DMS 273 treated with DMSO at 0.1 percent for 48 hours (cell line): Measurements from ENCODE around the gene TIMP3.
A peak's percentile ranks its signal among the peaks of the same experiment; 100 is the strongest.
"Not testable (repeated sequence)": the region's sequence is repeated elsewhere in the genome, so short reads cannot be mapped to it uniquely, and the experiment has no call there.

Experiments used
- DNase-seq: peaks from one replicate; lab custom pipeline; 2025; lab: John Stamatoyannopoulos, UW

Gene TIMP3

DNA sequence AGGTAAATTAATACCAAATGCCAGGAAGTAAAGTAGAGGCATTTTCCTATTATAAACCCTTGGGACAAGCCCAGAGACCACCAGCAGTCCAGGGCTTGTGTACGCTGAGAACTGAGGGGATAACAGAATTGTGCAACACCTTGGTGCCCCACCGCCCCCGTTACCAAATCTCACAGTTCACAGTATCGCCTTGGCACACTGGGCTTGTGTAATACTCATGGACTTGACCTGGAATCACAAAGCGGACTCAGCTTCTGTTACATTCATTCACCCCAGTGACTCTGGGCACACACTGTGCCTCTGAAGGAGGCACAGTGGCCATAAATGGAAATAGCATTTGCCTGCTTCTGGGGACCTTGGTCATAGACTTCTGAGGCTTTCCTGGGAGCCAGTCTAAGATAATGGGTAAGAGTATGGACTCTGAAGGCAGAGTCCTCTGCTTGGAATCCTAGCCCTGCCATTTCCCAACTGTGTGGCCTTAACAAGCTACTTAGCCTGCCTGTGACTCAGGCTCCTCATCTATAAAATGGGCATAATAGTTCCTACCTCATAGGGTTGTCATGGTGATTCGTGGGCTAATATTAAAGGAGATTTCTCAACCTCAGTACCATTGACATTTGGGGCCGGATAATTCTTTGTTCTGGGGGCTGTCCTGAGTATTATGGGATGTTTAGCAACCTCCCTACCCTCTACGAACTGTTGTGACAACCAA, 53.7 kb downstream of the TIMP3 start:
- DNase-seq: no peak

DNA sequence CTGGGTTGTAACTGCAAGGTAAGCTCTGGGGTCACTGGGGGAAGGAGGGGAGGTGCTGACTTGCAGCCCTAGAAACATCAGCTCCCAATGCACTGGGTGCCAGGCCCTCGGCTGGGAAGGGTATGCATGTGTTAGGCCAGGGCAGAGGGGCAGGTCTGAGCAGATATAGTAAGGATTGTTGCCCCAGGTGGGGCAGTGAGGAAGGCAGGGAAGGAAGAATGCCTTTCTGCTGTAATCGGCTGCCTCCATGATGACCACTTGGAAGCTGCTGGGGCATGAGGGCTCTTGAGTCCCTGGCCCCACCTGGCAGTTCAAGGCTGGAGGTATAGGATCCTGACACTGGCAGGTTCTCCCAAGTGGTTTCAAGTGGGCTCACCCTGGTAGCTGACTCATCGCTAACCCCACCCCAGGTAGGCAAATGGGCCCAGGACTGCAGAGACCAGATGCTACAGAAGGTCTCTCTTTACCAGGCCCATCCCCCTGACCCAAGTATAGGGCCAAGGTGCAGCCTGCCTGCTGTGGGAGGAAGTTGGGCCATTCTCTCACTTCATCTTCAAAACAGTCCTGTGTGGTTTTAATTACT, 56.7 kb downstream of the TIMP3 start:
- DNase-seq: no peak

DNA sequence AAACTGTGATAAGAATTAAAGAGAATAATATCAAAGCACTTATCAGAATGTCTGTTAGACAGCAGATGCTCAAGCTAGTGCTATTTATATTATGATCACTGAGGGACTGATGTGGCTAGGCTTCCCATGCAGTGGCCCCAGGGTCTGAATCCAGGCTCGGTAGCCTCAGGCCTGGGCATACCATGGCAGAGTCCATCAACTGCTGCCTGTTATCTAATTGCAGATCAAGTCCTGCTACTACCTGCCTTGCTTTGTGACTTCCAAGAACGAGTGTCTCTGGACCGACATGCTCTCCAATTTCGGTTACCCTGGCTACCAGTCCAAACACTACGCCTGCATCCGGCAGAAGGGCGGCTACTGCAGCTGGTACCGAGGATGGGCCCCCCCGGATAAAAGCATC, 57.5 kb downstream of the TIMP3 start:
- no peak for DNase-seq

DNA sequence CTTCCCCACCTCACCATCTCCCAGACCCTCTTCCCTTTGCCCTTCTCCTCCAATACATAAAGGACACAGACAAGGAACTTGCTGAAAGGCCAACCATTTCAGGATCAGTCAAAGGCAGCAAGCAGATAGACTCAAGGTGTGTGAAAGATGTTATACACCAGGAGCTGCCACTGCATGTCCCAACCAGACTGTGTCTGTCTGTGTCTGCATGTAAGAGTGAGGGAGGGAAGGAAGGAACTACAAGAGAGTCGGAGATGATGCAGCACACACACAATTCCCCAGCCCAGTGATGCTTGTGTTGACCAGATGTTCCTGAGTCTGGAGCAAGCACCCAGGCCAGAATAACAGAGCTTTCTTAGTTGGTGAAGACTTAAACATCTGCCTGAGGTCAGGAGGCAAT, 58.2 kb downstream of the TIMP3 start:
- DNase-seq: no peak

DNA sequence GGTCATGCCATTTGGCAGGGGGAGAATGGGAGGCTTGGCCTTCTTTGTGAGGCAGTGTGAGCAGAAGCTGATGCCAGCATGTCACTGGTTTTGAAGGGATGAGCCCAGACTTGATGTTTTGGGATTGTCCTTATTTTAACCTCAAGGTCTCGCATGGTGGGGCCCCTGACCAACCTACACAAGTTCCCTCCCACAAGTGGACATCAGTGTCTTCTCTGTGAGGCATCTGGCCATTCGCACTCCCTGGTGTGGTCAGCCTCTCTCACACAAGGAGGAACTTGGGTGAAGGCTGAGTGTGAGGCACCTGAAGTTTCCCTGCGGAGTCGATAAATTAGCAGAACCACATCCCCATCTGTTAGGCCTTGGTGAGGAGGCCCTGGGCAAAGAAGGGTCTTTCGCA, 59.8 kb downstream of the TIMP3 start:
- DNase-seq: no peak

DNA sequence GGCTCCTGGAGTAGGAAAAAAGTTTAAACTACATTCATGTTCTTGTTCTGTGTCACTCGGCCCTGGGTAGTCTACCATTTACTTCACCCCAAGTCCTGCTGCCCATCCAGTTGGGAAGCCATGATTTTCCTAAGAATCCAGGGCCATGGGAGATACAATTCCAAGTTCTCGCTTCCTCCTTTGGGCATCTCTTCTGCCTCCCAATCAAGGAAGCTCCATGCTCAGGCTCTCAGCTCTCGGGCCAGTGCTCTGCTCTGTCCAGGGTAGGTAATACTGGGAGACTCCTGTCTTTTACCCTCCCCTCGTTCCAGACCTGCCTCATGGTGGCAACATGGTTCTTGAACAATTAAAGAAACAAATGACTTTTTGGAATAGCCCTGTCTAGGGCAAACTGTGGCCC, 60.6 kb downstream of the TIMP3 start:
- no peak for DNase-seq

DNA sequence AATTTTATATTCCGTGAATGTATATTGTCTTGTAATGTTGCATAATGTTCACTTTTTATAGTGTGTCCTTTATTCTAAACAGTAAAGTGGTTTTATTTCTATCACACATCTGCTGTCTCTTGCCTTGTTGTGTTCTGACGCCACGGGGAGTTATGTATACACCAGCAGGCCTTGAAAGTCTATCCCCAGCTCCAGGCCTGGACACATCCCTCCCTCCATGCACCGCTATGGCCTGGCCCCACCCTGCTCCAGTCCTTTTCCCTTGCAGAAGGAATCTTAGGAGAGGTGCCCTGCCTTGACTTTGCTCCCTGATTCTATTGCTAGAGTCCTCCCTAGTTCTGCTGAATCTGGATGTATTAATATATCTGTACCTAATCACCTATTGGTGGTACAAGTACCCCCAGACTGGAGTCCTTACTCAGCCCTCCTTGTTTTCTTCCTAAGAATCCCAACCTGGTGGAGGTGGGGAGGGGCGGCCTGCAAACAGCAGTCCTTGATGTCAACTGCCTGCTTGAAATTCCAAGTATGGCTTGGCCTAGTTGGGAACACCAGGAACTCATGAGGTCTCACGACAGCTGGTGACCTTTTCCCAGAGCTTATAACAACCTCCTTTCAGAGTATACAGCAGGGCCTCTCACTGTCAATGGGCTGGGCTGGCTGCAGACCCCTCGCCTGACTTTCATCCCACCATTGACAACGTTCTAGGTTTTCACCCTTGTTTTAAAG, 61.6 kb downstream of the TIMP3 start:
- no peak for DNase-seq

DNA sequence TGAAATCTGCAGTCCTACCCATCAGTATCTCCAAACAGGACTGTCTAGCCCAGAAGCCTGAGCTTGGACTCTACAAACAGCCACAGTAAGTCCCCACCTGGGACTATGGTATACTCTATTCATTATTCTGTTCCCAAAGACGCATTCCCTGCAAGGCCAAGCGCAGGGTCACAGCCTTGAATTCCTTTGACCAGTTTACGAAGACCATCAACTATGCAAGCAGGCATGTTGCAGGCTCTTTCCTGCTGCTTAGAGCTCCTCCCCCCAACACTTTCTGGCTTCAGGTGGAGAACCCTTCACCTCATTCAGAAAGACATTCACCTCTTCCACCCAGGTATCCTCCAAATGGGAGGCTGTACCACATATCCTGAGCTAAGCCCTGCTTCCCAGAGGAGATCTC, 62.5 kb downstream of the TIMP3 start:
- DNase-seq: no peak

DNA sequence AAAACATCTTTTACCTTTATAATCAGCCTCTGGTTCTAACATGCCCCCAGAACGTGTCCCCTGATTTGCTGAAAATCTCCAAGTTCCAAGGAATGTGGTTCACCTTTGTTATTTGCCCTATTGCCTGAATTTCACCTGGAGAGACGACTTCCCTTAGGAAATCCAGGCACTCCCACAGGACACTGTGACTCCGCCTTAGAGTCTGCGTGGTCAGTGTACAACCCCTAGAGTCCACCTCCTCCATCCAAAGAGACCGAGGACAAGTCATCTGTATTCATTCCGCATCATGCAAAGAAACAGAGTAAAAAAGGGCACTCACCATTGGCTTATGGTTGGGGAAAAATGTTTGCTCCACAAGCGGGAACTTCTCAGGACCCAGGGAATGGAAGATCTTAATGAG, 63.1 kb downstream of the TIMP3 start:
- DNase-seq: no peak

DNA sequence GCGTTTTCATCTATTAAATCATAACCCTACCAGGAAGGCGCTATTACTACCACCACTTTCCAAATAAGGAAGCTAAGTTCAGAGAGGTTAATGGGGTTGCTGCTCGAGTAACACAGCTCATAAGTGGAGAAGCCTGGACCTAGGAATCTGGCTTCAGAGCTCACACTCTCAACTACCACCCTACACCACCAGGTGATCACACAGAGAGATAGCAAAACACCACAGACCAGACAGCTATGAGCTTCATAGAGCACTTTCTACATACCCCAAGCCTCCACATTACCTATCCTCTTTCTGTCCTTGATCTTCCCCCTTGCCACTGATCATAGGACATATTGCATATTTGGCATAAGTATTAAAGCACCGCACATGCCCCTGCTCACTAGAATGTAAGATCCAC, 65.4 kb downstream of the TIMP3 start:
- no peak for DNase-seq

DNA sequence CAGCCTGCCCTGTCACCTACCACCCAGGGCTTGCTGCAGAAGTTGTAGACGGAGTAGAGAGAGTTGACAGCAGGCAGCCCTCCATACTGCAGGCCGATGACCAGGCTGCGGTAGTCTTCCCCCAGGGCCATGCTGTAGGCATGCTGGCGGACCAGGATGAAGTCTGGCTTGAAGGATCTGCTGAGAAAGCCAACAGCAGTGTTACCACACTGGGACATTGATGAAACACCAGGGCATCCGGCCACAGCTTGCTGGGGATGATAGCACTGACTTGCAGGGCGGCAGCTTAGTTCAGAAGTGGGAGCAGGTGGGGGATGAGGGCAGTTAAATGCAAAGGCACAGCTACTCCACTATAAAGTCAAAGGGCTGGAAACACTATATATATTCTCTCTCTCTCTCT, 67.4 kb downstream of the TIMP3 start:
- no peak for DNase-seq

DNA sequence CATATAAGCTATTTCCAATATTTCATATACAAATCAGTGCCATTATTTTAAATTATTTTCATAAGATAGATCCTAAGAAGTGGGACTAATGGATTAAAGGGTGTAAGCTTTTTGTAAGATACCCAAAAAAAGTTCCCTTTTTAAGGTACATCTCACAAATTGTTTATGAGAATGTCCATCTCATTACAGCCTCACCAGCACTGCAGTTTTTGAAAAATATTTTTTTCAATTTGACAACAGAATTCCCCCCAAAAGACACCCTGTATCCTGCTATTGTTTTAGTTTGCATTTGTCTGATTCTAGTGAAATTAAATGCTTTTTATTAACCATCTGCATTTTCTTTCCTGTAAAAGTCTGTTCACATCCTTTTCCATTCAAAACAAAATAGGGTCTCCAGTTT, 69.0 kb downstream of the TIMP3 start:
- DNase-seq: no peak

DNA sequence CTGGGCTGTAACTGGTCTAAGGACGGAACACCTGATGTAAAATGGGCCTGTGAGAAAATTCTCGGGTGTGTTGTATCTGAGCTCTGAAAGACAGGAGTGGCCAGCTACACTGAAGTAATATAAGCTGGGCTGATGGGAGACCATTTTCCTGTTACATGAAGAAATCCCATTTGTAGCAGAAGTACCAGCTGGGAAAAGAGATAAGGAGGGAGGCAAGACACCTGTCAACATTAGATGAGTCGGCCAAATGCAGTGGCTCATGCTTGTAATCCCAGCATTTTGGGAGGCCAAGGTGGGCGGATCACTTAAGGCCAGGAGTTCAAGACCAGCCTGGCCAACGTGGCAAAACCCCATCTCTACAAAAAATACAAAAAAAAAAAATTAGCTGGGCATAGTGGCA, 72.1 kb downstream of the TIMP3 start:
- not testable (repeated sequence) for DNase-seq

DNA sequence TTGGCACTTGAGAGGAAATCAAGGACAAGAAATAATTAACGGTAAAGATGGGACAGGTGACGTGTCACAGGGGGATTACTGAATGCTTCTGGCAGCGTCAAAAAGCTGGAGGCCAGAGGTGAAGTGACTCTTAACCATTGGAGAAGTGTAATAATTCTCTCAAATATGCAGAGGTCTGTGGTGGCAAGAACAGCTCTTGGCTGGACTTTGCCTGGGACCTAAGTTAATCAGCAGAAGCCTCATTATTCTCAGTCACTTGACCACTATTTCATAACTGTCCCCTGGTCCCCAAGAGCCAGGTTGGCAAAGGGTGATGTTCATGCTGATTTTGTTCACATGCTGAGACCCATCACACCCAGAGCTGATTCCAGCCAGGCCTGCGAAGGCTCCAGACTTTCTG, 72.9 kb downstream of the TIMP3 start:
- no peak for DNase-seq

DNA sequence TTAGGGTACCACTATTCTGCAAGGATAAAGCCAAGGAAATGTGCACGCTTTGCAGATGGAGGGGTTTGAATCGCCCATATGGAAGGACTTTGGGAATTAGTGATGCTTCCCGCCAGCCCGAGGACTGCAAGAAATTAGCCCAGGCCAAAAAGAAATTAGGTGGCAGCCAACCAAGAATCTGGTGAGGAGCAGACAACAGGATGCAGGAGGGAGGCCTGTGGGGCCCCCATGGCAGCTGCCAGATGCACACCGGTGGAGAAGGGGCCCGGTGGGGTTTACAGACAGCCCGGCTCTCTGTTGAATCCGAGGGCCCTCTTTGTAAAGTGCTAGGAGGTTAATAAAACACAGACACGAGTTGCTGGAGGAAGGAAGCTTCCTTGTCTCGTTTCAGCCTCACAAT, 73.5 kb downstream of the TIMP3 start:
- no peak for DNase-seq

DNA sequence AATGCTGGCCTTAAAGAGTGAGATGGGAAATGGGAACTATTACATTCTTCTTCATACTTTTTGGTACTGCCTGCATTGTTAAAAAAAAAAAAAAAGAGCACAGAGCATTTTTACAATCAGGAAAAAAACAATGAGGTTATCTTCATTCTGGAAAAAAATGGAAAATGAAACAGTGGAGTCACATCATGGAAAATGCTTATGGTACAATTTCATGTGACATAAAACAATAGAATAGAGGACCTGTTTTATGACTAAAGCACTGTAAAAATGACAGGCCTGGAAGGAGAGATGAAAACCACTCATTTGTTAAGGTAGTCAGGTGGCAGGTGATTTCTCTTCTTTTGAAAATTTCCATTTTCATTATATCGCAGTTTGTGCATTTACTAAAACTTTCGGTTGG, 75.0 kb downstream of the TIMP3 start:
- no peak for DNase-seq

DNA sequence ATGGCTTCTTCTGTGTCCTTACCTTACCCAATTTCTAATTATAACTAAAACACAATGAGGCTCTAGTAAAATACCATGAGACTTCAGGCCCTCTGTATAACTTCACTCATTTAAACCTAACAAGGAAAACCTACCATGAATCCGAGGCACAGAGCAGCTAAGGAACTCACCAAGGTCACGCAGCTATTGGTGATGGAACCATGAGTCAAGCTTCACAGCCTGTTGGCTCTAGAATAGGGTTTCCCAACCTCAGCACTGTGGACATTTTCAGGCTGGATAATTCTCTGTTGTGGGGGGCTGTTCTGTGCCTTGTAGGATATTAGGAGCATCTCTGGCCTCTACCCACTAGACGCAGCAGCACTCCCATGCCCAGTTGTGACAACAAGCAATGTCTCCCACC, 75.7 kb downstream of the TIMP3 start:
- no peak for DNase-seq

DNA sequence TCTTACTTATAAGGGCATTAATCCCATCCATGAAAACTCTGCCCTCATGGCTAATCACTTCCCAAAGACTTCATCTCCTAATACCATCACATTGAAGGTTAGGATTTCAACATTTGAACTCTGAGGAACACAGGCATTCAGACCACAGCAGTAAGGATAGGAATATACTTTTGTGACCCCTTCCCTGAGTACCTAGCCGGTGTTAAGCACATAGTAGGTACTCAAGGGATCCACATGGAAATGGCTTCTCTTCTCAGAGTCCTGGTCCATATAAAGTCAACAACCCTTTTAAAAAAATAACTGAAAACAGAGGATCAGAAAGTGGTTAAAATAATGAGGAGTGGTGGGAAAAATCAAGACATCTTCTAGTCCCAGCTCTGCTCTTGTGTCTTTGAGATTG, 78.0 kb downstream of the TIMP3 start:
- no peak for DNase-seq

DNA sequence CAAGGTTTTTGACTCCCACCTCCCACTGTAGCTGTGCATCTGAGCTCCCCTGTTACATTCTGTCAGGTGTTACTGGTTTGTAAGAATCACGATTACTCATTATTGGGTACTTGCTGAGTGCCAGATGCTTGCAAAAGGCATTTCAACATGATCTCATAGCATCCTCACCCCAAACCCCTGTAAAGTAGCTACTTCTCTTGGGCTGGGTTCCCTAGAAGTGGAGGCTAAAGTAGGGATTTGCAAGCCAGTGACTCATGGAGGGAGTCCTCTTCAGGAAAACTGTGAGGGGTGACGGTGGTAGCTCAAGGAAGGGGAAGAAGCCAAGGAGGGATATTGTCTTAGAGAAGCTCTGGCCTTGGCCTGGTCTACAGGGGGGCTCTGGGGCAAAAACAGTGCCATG, 78.6 kb downstream of the TIMP3 start:
- DNase-seq: no peak

DNA sequence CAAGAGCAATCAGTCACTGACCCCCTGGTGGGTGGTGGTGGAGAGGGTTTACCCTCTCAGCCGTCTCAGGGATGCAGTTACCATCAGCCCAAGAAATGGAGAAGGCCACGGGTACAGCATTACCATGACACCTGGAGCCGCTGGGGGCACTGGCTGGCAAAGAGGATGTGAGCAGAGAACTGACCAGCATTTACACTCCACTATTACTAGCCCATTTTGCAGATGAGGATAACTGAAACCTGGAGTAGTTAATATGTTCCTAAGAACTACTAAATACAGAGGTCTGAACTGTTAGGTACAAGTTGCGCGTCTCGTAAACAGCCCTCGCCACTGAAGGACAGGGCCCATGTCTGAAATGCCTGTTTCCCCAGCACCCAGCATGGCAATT, 79.0 kb downstream of the TIMP3 start:
- DNase-seq: no peak

DNA sequence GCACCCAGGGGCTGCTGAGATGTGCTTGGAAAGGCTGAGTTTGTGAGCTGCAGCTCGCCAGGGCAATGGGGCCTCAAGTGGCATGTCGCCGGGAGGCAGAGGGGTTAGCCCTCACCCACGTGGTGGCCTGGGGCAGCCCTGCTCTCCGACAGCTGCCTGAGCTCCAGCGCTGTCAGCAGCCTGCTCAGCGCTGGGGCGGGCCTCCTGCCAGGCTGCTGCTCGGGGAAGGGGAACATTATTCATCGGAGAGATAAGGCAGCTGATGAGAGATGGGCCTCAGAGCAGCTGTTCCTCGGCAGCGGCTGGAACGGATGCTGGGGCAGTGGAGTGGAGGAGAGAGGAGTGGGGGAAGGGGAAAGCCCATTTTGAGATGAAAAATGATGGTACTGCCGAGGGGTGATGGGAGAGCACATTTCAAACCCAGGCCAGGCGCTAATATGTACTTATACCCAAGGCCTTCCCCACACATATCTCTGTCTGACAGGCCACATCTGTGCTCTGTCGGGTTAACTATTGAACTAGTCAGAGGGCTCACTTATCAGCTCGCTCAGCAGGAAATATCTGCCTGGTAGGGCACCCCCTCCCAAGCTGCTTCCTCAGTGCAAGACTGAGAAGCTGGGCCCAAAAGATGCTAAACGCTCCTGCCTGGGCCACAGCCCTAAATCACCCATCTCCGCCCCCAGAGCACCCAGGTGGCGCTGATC, 79.5 kb downstream of the TIMP3 start:
- peak; percentile 60 for DNase-seq

DNA sequence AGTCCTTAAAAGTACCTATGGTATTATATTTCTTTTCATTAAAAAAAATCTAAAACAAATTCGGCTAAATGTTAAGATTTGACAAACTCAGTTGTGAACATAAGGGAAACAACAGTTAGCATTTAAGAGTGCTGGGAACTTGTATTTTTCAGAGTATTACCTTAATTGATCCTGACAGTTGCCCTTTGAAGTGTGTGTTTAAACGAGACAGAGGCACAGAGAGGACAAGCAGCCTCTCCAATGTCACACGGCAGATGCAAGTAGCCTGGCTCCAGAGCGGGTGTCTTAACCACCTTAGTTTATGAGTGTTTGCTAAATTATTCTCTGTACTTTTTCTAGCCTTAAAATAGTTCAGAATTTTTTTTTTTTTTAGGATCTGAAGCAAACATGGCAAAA, 80.9 kb downstream of the TIMP3 start:
- no peak for DNase-seq
